ENCODE measurements around the gene GAS6.

Gene GAS6

DNA sequence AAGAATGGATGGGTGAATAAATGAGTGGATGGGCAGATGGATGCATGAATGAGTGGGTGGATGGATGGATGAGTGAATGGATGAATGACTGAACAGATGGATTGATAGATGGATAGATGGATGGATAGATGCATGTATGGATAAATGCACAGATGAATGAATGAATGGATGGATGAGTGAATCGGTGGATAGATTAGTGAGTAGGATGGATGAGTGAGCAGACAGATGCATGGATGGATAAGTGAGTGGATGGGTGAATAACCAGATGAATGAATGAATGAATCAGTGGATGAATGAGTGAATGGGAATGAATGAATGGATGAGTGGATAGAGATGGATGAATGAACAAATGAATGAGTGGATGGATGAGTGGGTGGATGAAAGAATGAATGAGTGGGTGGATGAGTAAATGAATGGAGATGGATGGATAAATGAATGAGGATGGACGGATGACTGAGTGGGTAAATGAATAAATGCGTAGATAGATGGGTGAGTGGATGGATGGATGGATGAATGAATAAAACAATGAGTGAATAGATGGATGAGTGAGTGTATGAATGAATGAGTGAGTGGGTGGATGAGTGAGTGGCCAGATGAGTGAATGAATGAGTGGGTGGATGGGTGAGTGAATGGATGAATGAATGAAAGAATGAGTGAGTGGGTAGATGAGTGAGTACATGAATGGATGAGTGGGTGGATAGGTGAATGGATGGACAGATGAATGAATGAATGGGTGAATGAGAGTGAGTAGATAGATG, 13.0 kb downstream of the GAS6 start:
- no peak for DNase-seq

DNA sequence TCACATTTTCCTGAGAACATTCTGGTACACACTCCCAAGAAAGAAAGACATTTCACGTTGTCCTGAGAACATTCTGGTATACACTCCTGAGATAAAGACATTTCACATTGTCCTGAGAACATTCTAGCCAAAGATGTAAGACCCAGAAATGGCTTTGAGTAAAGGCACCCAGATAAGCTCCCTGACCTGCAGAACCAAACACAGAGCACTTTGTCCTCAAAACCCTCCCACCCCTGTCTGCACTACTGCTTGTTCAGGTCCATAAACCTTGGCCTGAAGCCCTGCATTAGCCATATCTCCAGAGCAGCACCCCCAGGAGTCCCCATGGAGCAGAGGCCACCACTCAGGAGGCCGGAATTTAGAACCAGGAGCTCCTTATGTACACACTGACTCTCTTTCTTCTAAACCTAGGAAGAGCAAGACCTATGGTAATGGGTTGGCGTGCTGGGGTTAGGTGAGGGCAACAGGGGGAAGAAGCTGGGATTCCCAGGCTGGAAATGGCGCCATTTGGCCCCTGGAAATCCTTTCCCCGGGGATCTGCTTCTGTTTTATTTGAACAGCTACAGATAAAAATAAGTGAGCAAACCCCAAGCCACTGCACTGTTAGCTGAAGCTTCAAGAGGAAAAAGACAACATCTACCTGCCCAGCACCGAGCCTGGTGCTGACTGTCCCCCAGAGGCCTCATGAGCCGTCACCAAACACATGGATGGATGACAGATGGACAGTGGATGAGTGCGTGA, 13.7 kb downstream of the GAS6 start:
- DNase-seq, result no peak

GRCh38 chr13:113849546-113849945, 14.3 kb downstream of the GAS6 start:
- no peak for DNase-seq

DNA sequence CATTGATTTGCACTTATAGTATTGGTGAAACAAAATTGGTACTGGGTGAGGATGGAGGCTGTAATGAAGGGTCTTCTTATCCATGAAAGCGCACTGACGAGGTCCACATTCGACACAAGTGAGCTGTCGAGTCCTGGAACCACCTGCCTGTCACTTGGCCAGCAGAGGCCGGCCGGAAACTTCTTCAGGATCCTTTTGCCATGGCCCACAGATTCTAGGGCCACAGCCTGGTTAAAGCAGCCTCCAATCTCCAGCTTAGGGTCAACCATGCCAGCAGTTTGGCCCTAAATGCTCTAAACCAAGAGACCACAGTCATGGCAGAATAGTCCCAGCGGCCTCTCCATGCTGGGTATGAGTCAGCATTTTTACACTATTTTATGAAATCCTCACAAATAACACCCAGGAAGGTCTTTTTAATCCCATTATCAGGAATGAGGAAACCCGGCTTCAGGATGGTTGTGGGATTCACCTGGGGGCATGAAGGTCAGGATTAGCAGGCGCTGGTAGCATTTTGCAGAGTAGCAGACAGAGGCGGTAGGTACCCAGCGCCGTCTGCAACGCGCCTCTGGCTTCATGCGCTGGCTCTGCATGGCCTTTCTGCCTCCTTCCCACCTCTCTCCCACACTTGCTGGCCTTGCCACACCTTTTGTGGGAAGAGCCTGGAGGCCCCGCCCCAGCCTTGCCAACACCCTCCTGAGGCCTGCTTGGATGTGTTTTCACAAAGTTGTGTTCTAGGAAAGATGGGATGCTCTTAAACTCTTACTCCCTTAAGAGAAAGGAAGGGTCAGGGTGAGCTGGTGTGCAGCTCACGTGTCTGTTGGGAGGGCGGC, 15.2 kb downstream of the GAS6 start:
- no peak for DNase-seq

DNA sequence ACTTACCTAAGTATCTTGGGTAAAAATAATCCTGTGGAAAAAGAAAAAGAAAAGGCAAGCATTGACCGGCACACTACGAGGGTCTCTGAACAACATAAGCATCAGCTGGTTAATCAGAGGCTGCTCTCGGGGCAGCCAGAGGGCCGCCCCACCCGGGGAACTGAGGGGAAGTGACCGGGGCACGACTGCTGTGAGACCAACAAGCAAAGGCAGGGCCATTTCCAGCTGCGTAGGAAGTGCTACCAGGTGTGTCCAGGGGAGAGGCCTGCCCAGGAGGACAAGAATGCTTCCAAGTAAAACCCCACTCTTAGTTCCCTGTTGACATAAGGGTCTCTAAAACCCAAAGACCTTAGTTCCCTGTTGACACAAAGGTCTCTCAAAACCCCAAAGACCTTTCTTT, 15.9 kb downstream of the GAS6 start:
- no peak for DNase-seq

- DNase-seq, result peak; percentile 84
Observed at GRCh38 chr13:113846636-113847318, 17.1 kb downstream of the GAS6 start.

DNA sequence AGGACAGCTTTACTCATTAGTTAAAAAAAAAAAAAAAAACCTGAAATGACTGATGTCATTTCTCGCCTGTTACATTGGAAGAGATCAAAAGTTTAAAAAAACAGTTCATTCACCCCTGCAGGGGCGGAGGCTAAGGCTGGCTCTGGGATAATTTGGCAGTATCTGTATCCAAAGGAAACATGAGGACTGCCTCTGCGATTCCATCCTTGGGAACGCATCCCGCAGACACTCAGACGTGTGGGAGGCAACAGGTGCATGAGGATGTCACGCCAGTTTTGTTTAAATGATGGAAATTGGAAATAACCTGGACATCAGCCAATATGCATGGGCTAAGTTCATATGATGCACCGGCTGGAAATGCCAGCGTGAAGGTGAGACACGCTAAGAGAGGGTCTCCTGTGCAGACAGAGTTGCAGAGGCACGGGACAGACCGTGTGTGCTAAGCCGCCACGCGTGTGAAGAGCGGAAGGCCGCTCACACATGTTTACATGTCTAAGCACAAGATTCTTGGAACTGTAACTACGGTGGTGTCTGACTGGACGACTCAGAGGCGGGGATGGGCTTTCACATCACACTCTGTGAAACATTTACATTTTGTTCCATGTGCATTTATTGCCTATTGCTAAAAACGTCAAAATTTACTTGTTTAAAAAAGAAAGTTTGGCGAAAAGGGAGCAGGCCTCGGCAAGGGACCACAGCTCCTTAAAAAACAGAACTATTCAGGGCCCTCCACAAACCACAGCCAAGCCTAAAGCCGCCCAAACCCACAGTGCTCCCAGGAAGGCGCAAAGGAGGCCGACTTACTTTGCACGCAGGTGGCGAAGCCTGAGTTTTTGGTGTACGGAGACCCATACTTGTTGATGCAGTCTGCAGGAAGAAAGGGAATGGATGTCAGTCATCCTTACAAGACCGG, 17.9 kb downstream of the GAS6 start:
- no peak for DNase-seq

DNA sequence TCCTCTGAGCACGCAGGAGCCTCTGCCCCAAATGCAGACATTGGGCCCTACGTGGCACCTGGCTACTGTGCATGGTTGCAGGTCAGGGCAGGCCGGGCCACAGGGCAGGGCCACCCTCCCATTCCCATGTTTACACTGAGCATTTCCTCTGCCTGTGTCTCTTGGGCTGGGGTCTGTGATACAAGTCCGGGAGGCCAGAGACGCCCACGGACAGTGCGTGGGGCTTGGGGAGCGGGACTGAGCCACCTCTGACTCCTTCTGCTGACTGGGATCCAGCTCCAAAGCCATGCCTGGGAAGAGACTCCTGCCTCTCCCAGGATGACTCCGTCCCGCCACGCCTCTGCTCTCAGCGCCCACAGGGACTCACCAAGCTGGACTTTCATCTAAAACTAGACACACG, 18.8 kb downstream of the GAS6 start:
- DNase-seq, result no peak

GRCh38 chr13:113843864-113844556, 19.9 kb downstream of the GAS6 start:
- no peak for DNase-seq

GRCh38 chr13:113843063-113843654, 20.7 kb downstream of the GAS6 start:
- no peak for DNase-seq

GRCh38 chr13:113842336-113843062, 21.4 kb downstream of the GAS6 start:
- DNase-seq, result no peak

DNA sequence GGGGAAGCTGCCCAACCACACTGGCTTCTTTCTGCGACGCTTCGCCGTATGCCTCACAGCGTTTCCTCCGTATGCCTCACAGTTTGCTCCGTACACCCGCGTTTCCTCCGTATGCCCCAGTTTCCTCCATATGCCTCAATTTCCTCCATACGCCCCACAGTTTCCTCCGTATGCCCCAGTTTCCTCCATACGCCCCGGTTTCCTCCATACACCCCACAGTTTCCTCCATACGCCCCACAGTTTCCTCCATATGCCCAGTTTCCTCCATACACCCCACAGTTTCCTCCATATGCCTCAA, 22.6 kb downstream of the GAS6 start:
- DNase-seq, result no peak

- DNase-seq, result no peak
Observed at GRCh38 chr13:113840541-113841352, 23.1 kb downstream of the GAS6 start.

DNA sequence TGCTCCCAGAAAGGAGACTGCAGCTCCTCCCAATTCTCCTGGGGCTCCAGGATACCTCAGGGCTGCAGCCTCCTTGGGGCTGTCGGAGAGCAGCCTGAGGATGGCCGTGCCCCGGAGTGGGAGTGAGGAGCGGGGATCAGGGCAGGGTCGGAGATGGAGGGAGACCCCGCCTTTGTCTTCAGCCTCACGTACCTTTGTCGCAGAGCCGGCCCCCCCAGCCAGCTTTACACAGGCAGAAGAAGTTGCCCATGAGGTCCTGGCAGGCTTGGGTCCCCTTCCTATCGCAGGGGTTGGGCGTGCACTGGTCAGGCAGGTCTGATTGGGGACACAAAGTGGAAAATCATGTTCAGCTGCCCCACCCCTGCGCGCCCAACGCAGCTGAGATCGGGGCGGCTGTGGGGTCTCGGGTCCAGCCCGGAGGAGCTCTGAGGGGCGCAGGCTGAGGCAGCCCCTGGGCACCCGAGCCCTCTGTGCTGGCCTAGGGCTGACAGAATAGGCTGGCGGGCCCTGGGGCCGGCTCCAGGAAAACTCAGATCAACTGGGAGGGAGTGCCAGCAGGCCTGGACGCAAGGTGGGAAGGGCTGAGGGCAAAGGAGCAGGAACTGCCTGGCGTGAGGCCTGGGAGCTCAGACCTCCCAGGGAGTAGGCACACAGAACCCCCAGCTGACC, 24.2 kb downstream of the GAS6 start:
- no peak for DNase-seq

- no peak for DNase-seq
Observed at GRCh38 chr13:113838711-113839201, 25.1 kb downstream of the GAS6 start.

- DNase-seq, result peak; percentile 96
Observed at GRCh38 chr13:113837560-113838355, 26.1 kb downstream of the GAS6 start.

- peak; percentile 93 for DNase-seq
Observed at GRCh38 chr13:113836768-113837559, 26.9 kb downstream of the GAS6 start.

Measured in DMS79 (cell line).